HUES48 (cell line): ENCODE results near the gene PIK3CB.
"Not testable (repeated sequence)": the region's sequence is repeated elsewhere in the genome, so short reads cannot be mapped to it uniquely, and the experiment has no call there.

ENCODE experiments used
- H3K27ac ChIP-seq: one replicate; pipeline ENCODE4 v1.7.0; 2013; ENCODE audit warnings: low read depth, low read length, inconsistent platforms
- H3K27me3 ChIP-seq: 2 replicates; pipeline ENCODE4 v1.6.1; 2013; ENCODE audit warnings: mild to moderate bottlenecking, low read length; ENCODE audit not compliant: control insufficient read depth, insufficient read depth
- H3K36me3 ChIP-seq: 2 replicates; pipeline ENCODE4 v1.6.1; 2013; ENCODE audit warnings: low read length; ENCODE audit not compliant: control insufficient read depth, insufficient read depth
- H3K4me1 ChIP-seq: 2 replicates; pipeline ENCODE4 v1.6.1; 2013; ENCODE audit warnings: mild to moderate bottlenecking, low read length; ENCODE audit not compliant: control insufficient read depth, insufficient read depth
- H3K4me3 ChIP-seq: 2 replicates; pipeline ENCODE4 v1.5.1; 2013; ENCODE audit warnings: mild to moderate bottlenecking, low read depth, low read length
- H3K9ac ChIP-seq: 2 replicates; pipeline ENCODE4 v1.6.1; 2013; ENCODE audit warnings: mild to moderate bottlenecking, low read depth, low read length, moderate library complexity
- H3K9me3 ChIP-seq: 2 replicates; pipeline ENCODE4 v1.6.1; 2013; ENCODE audit warnings: low read length; ENCODE audit not compliant: control insufficient read depth, insufficient read depth

Gene PIK3CB

DNA sequence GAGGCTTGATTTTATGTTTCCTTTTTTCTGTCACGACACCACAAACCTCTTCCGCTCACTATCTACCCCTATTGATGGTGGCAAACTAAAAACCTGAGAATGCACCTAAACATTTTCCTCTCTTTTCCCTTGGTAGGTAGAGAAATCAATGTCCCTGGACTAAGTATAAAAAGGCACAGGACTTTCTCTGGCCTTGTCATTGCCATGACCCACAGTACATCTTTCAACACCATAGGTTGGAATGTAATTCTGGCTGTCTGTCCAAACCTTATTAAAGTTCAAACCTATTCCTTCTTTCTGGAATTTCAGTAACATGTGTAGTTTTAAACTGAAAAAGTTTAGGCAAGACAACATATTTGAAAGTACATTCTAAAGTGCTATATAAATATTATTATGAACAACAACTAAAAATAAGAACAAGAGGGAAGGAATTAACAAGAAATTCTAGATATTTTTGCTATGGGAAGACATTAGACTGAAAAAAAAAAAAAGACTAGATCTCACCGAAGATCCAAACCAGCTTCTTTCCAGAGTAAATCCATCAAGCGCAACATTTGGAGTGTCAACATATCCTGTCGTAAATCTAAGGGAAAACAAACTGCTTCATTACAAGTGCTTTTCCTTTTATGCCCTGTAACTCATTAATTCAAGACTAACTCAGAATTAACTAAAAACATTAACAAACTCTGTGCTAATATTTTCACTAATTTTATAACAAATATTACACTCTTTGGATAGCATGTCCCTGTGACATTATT, 153.1 kb downstream of the PIK3CB start:
- H3K36me3 ChIP-seq, result peaks cover 33% of the 10 kb centered on the region
- no peaks in the 10 kb centered on the region for H3K9me3 ChIP-seq
- no peak overlapping the region for H3K4me3 ChIP-seq
- no peak overlapping the region for H3K27ac ChIP-seq
- H3K4me1 ChIP-seq, result no peaks in the 10 kb centered on the region
- H3K9ac ChIP-seq, result no peak overlapping the region
- no peaks in the 10 kb centered on the region for H3K27me3 ChIP-seq

DNA sequence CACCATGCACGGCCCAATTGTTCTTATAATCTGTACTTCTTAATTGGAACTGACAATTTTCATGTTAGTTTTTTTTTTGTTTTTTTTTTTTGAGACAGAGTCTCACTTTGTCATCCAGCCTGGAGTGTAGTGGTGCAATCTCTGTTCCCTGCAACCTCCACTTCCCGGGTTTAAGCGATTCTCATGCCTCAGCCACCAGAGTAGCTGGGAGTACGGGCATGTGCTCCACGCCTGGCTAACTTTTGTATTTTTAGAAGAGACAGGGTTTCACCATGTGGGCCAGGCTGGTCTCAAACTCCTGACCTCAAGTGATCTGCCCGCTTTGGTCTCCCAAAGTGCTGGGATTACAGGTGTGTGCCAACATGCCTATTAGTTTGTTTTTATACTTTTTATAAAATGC, 153.8 kb downstream of the PIK3CB start:
- peaks cover 30% of the 10 kb centered on the region for H3K36me3 ChIP-seq
- H3K27me3 ChIP-seq, H3K27ac ChIP-seq: not testable (repeated sequence)

DNA sequence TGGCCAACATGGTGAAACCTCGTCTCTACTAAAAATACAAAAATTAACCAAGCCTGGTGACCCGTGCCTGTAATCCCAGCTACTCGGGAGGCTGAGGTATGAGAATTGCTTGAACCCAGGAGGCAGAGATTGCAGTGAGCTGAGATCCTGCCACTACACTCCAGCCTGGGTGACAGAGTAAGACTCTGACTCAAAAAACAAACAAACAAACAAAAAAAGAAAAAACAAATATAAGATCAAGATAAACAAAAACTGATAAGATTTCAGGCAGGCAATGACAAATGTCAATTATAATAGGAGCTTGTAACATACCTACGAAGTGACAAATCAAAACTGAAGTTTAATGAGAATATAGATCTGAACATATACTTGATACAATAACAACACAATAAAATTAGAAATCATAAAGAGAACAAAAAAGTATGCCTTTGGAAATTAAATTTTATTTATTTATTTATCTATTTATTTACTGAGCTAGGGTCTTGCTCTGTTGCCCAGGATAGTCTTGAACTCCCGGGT, 155.8 kb downstream of the PIK3CB start:
- no peaks in the 10 kb centered on the region for H3K9me3 ChIP-seq
- no peaks in the 10 kb centered on the region for H3K27me3 ChIP-seq
- H3K9ac ChIP-seq, result no peak overlapping the region
- H3K27ac ChIP-seq, result no peak overlapping the region
- H3K4me1 ChIP-seq, result peaks cover 4% of the 10 kb centered on the region; the same call in 1 of the 2 replicates
- H3K4me3 ChIP-seq, result no peak overlapping the region
- H3K36me3 ChIP-seq, result peaks cover 23% of the 10 kb centered on the region

More for the DNA sequence above, 153.8 kb downstream of the PIK3CB start:
- not testable (repeated sequence) for H3K9me3 ChIP-seq, H3K4me3 ChIP-seq, H3K9ac ChIP-seq, H3K4me1 ChIP-seq

DNA sequence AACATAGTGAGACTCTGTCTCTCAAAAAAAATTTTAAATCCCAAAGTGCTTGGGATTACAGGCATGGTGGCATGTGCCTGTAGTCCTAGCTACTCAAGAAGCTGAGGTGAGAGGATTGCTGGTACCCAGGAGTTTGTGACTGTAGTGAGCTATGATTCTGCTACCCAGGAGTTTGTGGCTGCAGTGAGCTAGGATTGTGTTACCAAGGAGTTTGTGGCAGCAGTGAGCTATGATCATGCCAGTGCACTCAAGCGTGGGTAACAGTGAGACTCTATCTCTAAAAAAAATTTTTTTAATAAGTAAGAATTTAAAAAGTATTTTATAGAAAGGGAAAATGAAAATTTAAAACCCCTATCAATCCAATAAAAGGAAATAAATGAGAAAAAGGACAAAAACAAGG, 156.6 kb downstream of the PIK3CB start:
- peaks cover 9% of the 10 kb centered on the region; the same call in 1 of the 2 replicates for H3K4me1 ChIP-seq
- H3K9ac ChIP-seq, result no peak overlapping the region
- no peaks in the 10 kb centered on the region for H3K9me3 ChIP-seq
- peaks cover 16% of the 10 kb centered on the region for H3K36me3 ChIP-seq
- H3K27ac ChIP-seq, result no peak overlapping the region
- no peaks in the 10 kb centered on the region for H3K27me3 ChIP-seq
- H3K4me3 ChIP-seq, result no peak overlapping the region

DNA sequence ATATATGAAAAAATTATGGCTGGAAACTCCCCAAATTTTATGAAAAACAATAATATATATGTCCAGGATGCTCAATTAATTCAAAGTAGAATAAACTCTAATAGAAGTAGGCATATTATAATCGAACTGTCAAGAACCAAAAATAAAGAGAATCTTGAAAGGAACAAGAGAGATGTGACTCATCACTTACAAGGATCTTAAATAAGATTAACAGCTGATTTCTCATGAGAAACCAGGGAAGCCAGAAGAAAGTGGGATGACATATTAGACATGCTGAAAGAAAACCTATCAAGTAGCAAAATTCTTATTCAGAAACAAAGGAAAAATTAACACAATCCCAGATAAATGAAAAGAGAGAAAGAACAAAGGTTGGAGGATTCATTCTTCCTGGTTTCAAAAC, 159.3 kb downstream of the PIK3CB start:
- Histone ChIP-seq H3K36me3 (peaks cover 4% of the 10 kb centered on the region), H3K4me1 (peaks cover 9% of the 10 kb centered on the region; the same call in 1 of the 2 replicates), H3K27ac (no peak overlapping the region), H3K27me3 (no peaks in the 10 kb centered on the region), H3K9me3 (no peaks in the 10 kb centered on the region), H3K9ac (no peak overlapping the region), H3K4me3 (no peak overlapping the region)

DNA sequence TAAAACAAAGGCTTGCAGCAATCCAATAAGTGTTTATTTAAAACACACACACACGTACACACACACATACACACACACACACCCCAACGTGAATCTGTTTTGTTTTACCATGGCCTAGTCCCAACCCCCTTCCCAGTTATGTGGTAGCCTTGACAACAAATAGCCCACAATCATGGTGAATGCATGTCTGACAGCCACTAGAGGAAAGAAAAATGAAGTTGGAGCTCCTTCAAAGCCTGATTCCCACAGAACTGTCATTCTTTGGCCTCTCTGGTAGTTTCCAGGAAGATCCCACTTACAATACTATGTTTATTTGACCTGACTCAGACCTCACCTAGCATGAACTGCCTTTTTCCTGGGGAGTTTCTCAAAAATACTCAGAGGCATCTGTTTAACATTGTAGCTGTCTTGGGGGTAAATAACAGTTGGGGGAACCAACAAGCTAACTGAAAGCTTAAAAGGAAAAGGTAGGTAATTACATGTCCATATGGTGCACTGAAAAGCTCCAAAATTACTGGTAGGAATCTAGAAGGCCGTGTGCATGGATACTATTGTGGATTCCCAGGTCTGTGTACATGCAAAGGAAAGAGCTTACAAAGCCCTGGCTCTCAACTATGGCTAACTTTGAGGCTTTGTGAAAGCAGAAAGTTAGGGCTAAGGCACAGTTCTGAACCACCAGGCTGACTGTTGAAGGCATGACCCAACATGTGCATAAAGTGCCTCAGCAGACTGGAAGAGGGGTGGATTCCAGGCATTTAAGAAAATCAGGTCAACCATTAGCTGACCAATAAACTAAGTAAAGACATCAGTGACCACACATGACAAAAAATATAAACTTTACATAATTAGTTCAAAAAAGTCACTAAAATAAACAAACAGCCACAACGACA, 160.8 kb downstream of the PIK3CB start:
- Histone ChIP-seq H3K27ac (peak overlapping the region; percentile 46), H3K4me3 (no peak overlapping the region), H3K9me3 (no peaks in the 10 kb centered on the region), H3K4me1 (peaks cover 9% of the 10 kb centered on the region; the same call in 1 of the 2 replicates), H3K36me3 (peaks cover 4% of the 10 kb centered on the region; the same call in 1 of the 2 replicates), H3K27me3 (no peaks in the 10 kb centered on the region), H3K9ac (no peak overlapping the region)

DNA sequence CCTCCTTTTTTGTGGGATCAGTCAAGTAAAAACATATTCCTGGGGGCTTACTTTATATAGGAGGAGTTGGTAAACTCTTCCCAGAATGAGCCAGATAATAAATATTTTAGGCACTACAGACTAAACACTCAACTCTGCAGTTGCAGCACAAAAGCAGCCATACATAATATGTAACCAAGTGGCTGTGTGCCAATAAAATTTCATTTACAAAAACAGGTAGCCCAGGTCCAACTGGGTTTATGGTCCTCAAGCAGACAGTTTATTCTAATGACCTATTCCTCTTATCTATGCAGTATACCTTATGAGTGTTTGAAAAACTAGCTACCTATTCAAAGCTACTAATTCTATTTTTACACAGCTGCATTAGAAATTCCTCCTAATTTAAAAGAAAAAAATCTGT, 164.3 kb downstream of the PIK3CB start:
- Histone ChIP-seq H3K27ac (no peak overlapping the region), H3K9ac (no peak overlapping the region), H3K4me1 (peaks cover 9% of the 10 kb centered on the region; the same call in 1 of the 2 replicates), H3K9me3 (no peaks in the 10 kb centered on the region), H3K36me3 (no peaks in the 10 kb centered on the region; the same call in 1 of the 2 replicates), H3K4me3 (no peak overlapping the region), H3K27me3 (no peaks in the 10 kb centered on the region)

DNA sequence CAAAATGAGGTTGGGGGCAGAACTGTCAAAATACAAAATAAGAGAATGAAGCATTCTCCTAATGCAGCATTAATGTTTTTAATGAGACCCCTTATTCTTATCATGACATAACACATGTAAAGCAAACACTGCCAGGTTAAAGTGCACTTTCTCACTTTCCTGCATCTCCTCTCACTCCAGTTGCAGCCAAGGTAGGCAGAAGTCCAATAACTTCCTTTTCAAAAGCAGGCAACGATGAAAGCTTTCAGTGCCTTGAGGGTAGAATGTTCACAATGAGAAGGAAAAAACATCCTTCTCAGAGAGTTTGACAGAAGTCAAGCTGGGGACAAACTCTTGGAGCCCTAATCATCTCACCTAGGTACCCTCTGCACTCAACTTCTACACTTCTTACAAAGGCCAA, 166.6 kb downstream of the PIK3CB start:
- Histone ChIP-seq H3K9ac (no peak overlapping the region), H3K4me1 (no peaks in the 10 kb centered on the region), H3K36me3 (peaks cover 17% of the 10 kb centered on the region), H3K27me3 (no peaks in the 10 kb centered on the region), H3K27ac (no peak overlapping the region), H3K4me3 (no peak overlapping the region), H3K9me3 (no peaks in the 10 kb centered on the region)

DNA sequence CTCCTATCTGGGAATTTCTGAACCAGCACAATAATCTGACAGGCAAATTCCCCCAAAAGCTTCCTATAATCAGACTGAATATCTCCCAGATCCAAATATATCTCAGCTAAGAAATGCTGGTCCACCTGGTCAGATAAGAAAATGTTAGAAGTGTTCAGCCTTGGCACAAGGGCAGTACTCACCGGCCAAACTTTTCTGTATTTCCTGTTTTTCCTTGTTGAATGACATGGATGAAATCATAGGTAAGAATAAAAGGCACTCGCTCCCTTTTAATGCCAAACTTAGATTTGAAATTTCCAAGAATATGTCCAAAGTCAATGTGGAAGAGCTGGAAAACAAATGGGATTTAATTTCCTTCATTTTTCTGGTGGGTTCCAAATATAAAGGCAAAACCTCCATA, 177.2 kb downstream of the PIK3CB start:
- Histone ChIP-seq H3K27ac (no peak overlapping the region), H3K27me3 (no peaks in the 10 kb centered on the region), H3K4me3 (no peak overlapping the region), H3K36me3 (peaks cover 54% of the 10 kb centered on the region), H3K4me1 (no peaks in the 10 kb centered on the region), H3K9me3 (no peaks in the 10 kb centered on the region), H3K9ac (no peak overlapping the region)

DNA sequence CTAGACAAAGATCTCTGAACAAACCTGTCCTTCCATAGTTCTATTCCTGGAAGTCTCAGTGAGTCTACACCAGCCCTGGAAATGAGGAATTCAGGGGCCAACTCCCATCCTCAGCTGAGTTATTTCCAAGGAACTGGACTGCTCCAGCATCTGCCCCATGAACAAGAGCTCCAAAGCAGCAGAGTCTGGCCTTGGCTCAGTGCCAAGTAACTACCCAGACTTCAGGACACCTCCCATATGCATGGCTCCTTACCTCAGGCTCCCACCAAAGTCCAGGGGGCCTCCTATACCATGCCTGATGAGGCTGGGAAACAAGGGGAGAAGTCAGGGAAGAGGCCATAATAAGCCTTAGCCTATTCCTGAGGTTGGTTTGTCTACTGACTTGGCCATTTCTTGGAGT, 181.2 kb downstream of the PIK3CB start:
- H3K9ac ChIP-seq, result no peak overlapping the region
- H3K4me3 ChIP-seq, result no peak overlapping the region
- H3K27me3 ChIP-seq, result no peaks in the 10 kb centered on the region
- no peak overlapping the region for H3K27ac ChIP-seq
- peaks cover 18% of the 10 kb centered on the region for H3K9me3 ChIP-seq
- H3K36me3 ChIP-seq, result peaks cover 76% of the 10 kb centered on the region
- no peaks in the 10 kb centered on the region for H3K4me1 ChIP-seq

DNA sequence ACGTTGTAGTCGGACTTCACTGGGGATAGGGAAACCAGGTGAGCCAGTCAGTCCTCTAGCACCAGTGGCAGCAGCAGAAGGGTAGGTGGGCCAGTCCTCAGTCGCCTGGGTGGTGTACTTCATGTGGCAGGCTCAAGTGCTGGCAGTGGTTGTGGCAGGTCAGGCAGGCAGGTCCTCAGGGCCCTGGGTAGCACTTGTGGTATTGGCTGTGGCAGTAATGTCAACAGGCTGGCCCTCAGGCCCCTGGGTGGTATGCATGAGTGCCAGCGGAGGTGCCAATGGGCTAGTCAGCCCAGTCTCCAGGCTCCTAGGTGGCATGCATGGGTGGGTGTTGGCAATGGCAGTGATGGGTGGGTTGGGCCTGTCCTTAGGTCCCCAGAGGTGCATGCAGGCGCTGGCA, 185.6 kb downstream of the PIK3CB start:
- Histone ChIP-seq H3K36me3 (peaks cover 45% of the 10 kb centered on the region), H3K4me1 (no peaks in the 10 kb centered on the region), H3K27me3 (no peaks in the 10 kb centered on the region), H3K27ac (no peak overlapping the region), H3K9ac (no peak overlapping the region), H3K9me3 (peaks cover 46% of the 10 kb centered on the region), H3K4me3 (no peak overlapping the region)
